Smooth muscle cell (in vitro differentiated cells): ENCODE results near the gene SERPIND1. TPM values are rescaled to one million over a fixed set of nuclear protein-coding genes. Genes with fewer than 3 reads are reported as not detected.
"Not testable (repeated sequence)": the region's sequence is repeated elsewhere in the genome, so short reads cannot be mapped to it uniquely, and the experiment has no call there.

ENCODE experiments used
- DNase-seq: peaks from one replicate; lab custom pipeline; 2025; ENCODE audit not compliant: unreplicated experiment; lab: John Stamatoyannopoulos, UW
- H2AFZ ChIP-seq: fragments of 200-600 bp; sonication (generic); 2 replicates; pipeline ENCODE4 v1.6.0; 2016; ENCODE audit warnings: antibody characterized with exemption, low read depth, mild to moderate bottlenecking
- H3F3A ChIP-seq: fragments of 200-600 bp; sonication (generic); 2 replicates; pipeline ENCODE4 v1.6.0; 2017; ENCODE audit warnings: antibody characterized with exemption, low read depth
- H3K27ac ChIP-seq: fragments of 200-600 bp; sonication (generic); 2 replicates; pipeline ENCODE4 v1.5.1; 2016; ENCODE audit warnings: low read depth, mild to moderate bottlenecking
- H3K27me3 ChIP-seq: fragments of 200-600 bp; sonication (generic); 2 replicates; pipeline ENCODE4 v1.6.1; 2016; ENCODE audit warnings: low read depth, mild to moderate bottlenecking
- H3K36me3 ChIP-seq: fragments of 200-600 bp; sonication (generic); 2 replicates; pipeline ENCODE4 v1.5.1; 2016; ENCODE audit warnings: low read depth
- H3K4me1 ChIP-seq: fragments of 200-600 bp; sonication (generic); 2 replicates; pipeline ENCODE4 v1.5.1; 2016; ENCODE audit warnings: low read depth
- H3K4me2 ChIP-seq: fragments of 200-600 bp; sonication (generic); 2 replicates; pipeline ENCODE4 v1.6.0; 2016; ENCODE audit warnings: mild to moderate bottlenecking
- H3K4me3 ChIP-seq: fragments of 200-600 bp; sonication (generic); 2 replicates; pipeline ENCODE4 v1.5.1; 2016; ENCODE audit warnings: mild to moderate bottlenecking
- H3K79me2 ChIP-seq: fragments of 200-600 bp; sonication (generic); 2 replicates; pipeline ENCODE4 v1.6.0; 2016; ENCODE audit warnings: low read depth, mild to moderate bottlenecking
- H3K9ac ChIP-seq: fragments of 200-600 bp; sonication (generic); 2 replicates; pipeline ENCODE4 v1.6.0; 2016; ENCODE audit warnings: low read depth
- H3K9me3 ChIP-seq: fragments of 200-600 bp; sonication (generic); replicated peaks from 2 replicates; pipeline ENCODE4 v1.5.1; 2016; ENCODE audit warnings: low read depth
- H4K20me1 ChIP-seq: fragments of 200-600 bp; sonication (generic); 2 replicates; pipeline ENCODE4 v1.6.0; 2016; ENCODE audit warnings: low read depth
- CTCF ChIP-seq: fragments of 200-600 bp; sonication (generic); IDR thresholded peaks from 2 replicates; pipeline ENCODE4 v1.5.1; 2017; ENCODE audit warnings: borderline replicate concordance, mild to moderate bottlenecking, antibody characterized with exemption; ENCODE audit not compliant: insufficient read depth, poor library complexity, severe bottlenecking
- WGBS: methylation state at CpG from one replicate; pipeline ENCODE4 v1.1.7; 2016; ENCODE audit warnings: low lambda C conversion rate; 5-methylcytosine and 5-hydroxymethylcytosine counted together
- polyA plus RNA-seq: library from polyadenylated mRNA; unstranded; fragments of >200 nt; fragmentation: Nextera tagmentation; extraction: Ambion mirVana; gene quantifications from 2 replicates; pipeline ENCODE4 v1.2.1, GENCODE V29; 2016
- total RNA-seq: library from RNA; depleted of rRNA; stranded (reverse); fragments of >200 nt; gene quantifications from 2 replicates; pipeline ENCODE4 v1.2.3, GENCODE V29; 2014

The SERPIND1 gene
- total and polyA plus RNA-seq, 2 experiments from 2014 or later = 0.10 TPM; not detected in 1

- not testable (repeated sequence) for H3K9ac ChIP-seq, H2AFZ ChIP-seq, H3K36me3 ChIP-seq, H3K4me3 ChIP-seq, H3K4me1 ChIP-seq, H4K20me1 ChIP-seq, H3F3A ChIP-seq, DNase-seq, H3K4me2 ChIP-seq, H3K27ac ChIP-seq, H3K27me3 ChIP-seq, H3K79me2 ChIP-seq, H3K9me3 ChIP-seq
- WGBS = 95% methylated on average over 3 of the region's 3 CpGs
These were observed 37.0 kb upstream of the SERPIND1 start for GRCh38 chr22:20736891-20737290.

GRCh38 chr22:20738394-20739089, 35.4 kb upstream of the SERPIND1 start:
- Histone ChIP-seq H3K4me1 (no peaks in the 10 kb centered on the region), H3F3A (no peaks in the 10 kb centered on the region), H3K27me3 (no peaks in the 10 kb centered on the region), H3K4me2 (no peak overlapping the region), H4K20me1 (no peaks in the 10 kb centered on the region), H3K9ac (no peak overlapping the region), H3K36me3 (no peaks in the 10 kb centered on the region), H3K79me2 (no peaks in the 10 kb centered on the region), H3K27ac (no peak overlapping the region), H2AFZ (no peak overlapping the region), H3K4me3 (no peak overlapping the region), H3K9me3 (no peaks in the 10 kb centered on the region)
- DNase-seq = no peak
- 98% methylated on average over 12 of the region's 12 CpGs for WGBS
- TF ChIP-seq CTCF = no peak

- Histone ChIP-seq H3K4me2 (no peak overlapping the region), H4K20me1 (no peaks in the 10 kb centered on the region), H3F3A (no peaks in the 10 kb centered on the region), H3K79me2 (no peaks in the 10 kb centered on the region), H3K27me3 (no peaks in the 10 kb centered on the region), H3K9ac (no peak overlapping the region), H3K9me3 (no peaks in the 10 kb centered on the region), H3K4me3 (no peak overlapping the region), H2AFZ (no peak overlapping the region), H3K4me1 (no peaks in the 10 kb centered on the region), H3K27ac (no peak overlapping the region), H3K36me3 (no peaks in the 10 kb centered on the region)
- no peak for TF ChIP-seq CTCF
- WGBS = 95% methylated on average over 2 of the region's 2 CpGs
- DNase-seq = no peak
These were observed 33.5 kb upstream of the SERPIND1 start for GRCh38 chr22:20740222-20740951.

GRCh38 chr22:20741008-20741633, 32.8 kb upstream of the SERPIND1 start:
- H3K4me2 ChIP-seq = no peak overlapping the region
- H3K4me1 ChIP-seq = no peaks in the 10 kb centered on the region
- no peak for TF ChIP-seq CTCF
- WGBS = 97% methylated on average over 6 of the region's 6 CpGs
- H3K79me2 ChIP-seq = no peaks in the 10 kb centered on the region
- no peak overlapping the region for H2AFZ ChIP-seq
- no peak for DNase-seq
- no peaks in the 10 kb centered on the region for H3F3A ChIP-seq
- H3K36me3 ChIP-seq = no peaks in the 10 kb centered on the region
- no peaks in the 10 kb centered on the region for H3K9me3 ChIP-seq
- H3K4me3 ChIP-seq = no peak overlapping the region
- no peak overlapping the region for H3K9ac ChIP-seq
- H4K20me1 ChIP-seq = no peaks in the 10 kb centered on the region
- no peak overlapping the region for H3K27ac ChIP-seq
- no peaks in the 10 kb centered on the region for H3K27me3 ChIP-seq
